ENCODE measurements around the gene BBC3.

DNA sequence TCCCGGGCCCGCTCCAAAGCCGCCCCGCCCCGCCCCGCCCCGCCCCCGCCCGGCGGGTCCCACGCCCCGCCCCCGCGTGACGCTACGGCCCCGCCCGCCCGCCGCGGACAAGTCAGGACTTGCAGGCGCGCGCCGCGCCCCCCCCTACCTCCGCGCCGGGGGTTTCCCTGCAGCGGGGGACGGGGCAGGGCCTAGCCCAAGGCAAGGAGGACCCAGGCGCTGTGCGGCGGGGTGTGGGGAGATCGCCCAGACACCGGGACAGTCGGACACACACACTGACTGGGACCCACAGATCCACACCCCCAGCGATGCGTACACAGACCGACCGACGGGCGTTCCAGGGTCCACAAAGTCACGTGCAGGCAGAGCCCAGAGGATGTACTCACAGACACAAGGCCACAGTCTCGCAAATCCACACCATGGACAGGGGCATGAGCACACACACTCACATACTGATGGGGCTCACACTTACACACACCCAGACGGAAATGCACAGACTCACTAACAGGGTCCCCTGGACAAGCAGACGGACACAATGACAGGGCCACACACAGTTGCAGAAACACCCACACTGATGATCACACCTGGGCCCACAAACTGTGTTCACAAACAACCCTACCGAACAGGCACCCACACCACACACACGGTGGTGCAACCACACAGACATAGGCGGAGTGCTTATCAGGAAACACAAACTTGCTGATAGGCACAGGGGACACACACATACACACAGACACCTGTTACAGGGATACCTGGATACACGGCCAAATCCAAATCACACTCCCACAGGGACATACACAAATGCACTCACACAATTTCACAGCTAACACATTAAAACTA lies 436 bp upstream of the BBC3 start:
- TF ChIP-seq POLR2AphosphoS5 (IDR thresholded peaks at IDR 0.05; ENCODE audit: low read depth, low read length) = peak; percentile 82
- peak; percentile 84 for TF ChIP-seq POLR2A (IDR thresholded peaks at IDR 0.05; ENCODE audit: low read depth, low read length)
- 0 out of 2 replicates have a peak, but pooled peaks have one; percentile 26 for TF ChIP-seq TAF1 (IDR thresholded peaks at IDR 0.05; ENCODE audit: borderline replicate concordance, low read depth, low read length)
